TTC549 (cell line): Measurements from ENCODE around the gene NABP1.

Experiments
- FAIRE-seq: peaks from 2 replicates; lab custom pipeline; 2012; peaks lifted over from hg19 to GRCh38; lab: Jason Lieb, UNC

Gene NABP1

DNA sequence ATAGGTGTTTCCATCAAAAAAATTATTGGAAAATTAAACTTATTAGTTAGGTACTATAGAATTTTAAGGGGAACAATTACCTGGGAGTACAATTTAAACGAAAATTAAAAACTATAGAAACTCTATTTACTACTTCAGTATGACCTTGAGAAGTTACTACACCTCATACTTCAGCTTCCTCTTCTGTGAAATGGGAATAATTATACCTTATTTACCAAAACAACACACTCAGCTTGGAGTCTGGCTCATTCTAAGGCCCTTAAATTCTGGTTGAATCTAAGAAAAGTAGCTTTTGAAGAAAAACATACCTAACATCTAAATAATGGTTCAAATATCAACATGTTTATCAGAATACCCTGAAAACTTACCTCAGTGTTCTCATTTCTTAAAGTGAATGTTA is 2.7 kb downstream of the NABP1 start:
- no peak for FAIRE-seq

DNA sequence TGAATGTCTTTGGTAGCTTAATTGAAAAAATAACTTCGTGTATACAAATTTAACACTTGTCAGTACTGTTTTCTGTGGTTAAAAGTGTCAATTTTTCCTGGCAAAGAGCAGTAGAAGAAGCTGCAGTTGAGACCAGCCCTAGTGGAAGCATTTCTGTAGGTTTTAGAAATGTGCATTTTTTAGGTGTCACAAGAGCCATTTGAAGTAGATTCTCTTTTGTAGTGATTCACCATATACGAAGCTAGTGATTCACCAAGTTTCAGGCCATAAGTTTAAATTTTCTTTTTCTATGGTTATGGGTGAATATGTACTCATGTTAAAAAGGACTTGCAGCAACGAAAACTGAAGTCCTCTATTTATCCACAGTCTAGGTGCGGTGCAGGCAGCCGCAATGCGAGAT is 4.2 kb downstream of the NABP1 start:
- FAIRE-seq = no peak

DNA sequence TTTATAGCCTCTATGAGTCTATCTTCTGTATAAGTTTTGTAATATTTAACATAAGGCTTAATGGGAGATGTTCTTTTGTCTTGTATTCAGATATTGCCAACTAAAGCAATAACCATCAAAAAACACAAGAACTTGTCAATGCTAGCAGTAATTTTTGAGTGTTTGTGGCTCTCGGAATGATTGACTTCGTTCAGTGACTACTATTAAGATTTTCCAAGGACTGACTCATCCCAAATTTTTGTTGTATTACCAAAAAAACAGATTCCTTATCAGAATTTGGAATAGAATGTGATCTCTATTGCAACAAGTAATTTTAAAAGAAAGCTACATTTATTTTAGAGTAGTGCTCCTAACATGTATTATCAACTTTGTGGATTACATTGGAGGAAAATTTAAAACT is 8.1 kb downstream of the NABP1 start:
- no peak for FAIRE-seq

DNA sequence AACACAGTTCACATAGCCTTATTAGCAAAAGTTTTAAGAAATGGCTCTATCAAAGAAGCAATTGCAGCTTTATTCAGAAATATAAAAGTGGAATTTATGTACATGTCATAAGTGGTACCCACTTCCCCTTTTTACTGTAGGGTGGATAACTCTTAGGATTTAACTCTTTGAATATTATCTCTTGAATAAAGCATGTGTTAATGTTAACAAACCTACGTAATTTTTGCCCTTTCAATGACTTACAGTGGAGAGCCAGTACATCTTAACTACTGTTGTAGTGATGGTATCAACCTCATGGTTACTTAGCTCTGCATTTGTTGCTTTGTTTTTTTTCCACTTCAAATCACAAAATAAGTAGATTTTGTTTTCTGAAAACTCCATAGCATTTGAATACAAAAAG is 8.8 kb downstream of the NABP1 start:
- no peak for FAIRE-seq

DNA sequence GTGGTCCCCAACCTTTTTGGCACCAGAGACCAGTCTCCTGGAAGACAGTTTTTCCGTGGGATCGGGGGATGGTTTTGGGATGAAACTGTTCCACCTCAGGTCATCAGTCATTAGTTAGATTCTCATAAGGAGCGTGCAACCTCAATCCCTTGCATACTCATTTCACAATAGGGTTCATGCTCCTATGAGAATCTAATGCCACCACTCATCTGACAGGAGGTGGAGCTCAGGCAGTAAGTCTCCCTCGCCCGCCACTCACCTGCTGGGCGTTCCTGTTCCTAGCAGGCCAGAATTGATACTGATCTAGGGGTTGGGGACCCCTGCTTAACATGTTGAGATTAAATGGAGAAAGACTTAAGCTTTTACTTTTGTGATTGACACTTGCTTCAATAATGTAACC is 9.9 kb downstream of the NABP1 start:
- no peak for FAIRE-seq

DNA sequence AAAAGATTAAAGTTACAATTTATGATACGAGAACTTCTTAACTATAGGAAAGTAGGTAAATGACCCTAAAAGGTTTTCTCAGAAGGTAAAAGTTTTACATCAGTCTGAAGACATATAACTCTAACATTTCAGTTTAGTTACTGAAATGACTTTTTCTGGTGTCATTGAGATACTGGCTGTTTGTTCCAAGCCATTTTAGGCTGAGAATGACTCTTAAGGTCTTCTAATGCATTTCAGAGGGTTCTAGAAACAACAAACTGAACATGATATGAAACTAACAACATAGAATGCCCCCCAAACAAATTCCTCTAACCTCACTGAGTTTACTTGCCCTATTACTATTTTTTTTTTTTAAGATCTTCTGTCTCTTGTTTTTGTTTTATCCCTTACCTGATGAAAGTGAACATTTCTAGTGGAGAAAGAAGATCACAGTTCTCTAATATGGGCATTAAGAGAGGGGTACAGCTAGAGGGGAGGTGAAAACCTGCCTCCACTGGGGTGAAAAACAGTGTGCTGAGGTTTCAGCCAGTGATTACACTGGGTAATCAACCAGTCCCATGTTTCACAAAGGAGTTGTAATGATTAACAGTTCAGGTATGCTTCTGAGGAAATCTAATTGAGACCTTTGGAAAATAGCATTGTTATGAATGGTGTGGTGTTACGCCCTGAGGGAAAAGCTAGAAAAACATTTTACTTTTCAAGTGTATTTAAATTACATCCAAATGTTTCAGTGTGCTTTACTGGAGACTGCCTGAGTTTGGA is 11.2 kb downstream of the NABP1 start:
- FAIRE-seq = no peak

DNA sequence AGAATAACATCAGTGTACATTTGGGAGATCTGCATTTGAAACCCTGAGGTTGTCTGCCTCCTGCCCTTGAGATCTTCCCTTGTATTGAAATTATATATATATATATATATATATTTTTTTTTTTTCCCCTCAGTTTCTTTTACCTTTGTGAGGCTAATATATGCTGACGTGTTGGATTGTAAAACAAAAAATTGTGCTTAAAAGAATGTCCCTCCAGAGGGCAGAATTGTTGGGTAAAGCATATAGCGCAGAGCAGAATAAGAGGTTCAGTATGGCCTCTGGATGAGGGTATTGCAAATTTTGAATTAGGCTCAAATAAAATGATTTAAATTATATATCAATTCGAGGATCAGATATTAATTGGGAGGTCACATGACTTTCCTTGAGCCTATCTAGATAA is 12.4 kb downstream of the NABP1 start:
- no peak for FAIRE-seq

DNA sequence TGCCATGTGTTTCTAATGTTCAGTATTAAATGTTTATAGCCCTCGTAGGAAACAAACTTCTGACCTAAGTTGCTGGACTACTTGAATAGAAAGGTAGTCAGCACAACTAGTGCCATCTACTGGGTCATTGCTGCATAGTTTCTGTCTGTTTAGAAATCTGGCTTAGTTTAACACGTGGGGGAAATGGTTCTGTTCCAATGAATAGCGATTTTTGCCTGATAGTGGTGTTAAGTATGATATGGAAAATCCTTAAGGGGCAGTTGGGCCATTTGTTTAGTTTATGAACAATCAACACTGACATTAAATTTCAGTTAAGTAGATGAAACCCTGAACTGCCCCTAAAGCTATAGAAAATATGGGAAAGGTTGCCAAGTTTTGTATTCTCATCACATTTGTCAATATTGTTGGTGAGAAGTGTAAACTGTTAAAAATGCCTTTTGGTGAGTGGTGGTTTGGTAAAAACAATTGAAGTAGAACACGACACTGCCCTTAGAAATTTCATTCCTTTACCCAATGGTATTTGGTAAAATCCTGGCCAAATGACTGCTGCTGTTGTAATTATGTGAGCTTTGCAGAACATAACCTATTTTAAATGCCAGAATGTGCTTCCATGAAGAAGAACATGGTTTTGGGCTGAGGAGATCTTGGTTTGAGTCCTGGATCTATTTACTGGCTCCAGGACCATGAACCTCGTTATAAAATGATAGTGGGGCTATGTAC is 13.2 kb downstream of the NABP1 start:
- FAIRE-seq = peak; percentile 90

DNA sequence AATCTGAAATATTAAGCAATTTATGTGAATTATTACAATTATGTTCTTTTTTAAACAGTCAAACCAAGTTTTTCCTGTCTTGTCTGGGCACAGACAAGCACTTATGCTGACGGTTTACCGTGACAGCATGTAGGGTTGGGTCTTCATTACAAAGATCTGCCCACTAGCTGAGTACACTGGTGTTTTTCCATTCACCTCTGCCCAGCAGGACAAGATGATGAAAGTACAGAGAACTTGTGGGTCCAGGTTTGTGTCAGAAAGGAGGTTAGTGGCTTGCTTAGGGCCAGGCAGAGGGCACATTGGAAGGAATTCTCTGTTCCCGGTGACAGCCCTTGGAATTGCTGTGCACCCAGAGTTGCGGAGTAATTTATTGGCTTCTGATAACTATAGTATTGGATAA is 14.0 kb downstream of the NABP1 start:
- FAIRE-seq = no peak

DNA sequence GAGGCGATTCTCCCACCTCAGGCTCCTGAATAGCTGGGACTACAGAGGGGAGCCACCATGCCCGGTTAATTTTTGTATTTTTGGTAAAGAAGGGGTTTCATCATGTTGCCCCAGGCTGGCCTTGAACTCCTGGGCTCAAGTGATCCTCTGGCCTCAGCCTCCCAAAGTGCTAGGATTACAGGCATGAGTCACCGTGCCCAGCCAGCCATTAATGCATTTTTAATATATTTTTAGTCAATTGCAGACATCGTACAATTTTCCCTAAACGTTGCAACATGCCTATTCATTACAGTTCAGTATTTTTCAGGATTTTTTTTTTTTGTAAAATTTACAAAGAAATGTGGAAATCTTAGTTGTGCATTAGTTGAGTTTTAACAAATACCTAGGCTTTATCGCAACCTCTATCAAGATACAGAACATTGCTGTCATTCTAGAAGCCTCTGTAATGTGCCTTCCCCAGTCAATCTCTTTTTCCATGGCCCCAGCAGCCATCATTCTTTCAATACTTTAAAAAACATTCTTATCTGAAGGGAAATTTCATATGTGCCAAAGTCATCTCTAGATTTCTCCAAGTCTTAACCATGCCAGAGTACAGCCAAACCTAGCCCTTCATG is 14.7 kb downstream of the NABP1 start:
- FAIRE-seq = no peak

DNA sequence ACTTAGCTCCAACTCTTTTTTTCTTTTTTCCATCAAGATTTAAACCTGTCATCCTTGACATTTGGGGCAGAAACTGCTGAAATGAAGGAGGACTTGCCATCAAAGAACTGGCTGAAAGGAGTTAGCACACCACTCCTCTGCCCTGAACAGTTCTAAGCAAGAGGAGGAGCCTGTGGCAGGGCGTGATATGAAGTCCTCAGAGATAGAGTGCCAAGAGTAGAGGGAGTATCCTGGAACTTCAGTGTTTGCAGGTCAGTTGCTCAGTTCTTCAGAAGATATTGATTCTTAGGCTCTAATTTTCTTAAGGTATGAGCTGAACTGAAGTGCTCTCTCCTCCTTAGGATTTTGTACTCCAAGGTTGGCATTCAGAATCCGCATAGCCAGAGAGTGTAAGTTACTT is 15.2 kb downstream of the NABP1 start:
- FAIRE-seq = no peak

DNA sequence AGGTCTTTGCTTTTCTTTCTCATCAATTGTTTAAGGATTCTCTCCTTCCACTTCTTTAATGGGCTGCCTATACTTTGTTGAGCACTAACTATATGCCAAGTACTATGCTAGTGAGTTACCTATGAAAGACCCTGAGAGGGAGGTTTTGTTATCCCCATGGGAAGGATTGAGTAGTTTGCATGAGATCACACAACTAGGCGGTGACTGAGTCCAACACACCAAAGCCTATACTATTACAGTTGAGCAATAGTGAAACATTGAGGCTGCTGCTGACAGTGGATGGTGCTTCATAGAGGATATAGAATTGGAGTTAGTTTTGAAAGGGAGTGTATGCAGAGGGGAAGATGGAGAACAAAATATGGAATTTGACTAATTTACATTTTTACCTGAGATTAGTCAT is 15.8 kb downstream of the NABP1 start:
- FAIRE-seq = no peak

DNA sequence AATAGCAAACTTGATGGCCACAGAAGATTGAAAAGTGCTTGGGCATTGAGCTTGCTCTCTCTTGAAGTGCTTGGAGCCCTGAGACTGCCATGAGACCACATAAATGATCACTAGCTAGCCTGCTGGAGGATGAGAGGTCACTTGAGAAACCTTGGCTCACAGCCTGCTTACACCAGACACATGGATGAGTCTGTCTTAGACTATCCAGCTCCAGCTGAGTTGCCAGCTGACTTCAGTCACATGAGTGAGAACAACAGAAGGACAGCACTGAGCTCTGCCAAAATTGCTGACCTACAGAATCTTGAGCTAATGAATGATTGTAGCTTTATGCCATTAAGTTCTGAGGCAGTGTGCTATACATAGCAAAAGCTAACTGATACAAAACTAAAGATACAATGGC is 18.1 kb downstream of the NABP1 start:
- FAIRE-seq = no peak

DNA sequence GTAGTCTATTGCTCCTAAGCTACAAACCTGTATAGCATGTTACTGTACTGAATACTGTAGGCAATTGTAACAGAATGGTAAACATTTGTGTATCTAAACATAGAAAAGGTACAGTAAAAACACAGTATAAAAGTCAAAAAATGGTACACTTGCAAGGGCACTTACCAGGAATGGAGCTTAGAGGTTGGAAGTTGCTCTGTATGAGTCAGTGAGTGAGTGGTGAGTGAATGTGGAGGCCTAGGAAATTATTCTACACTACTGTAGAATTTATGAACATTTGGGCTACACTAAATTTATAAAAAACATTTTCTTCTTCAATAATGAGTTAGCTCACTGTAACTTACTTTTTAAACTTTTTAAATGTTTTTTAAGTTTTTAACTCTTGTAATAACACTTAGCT is 19.0 kb downstream of the NABP1 start:
- no peak for FAIRE-seq

DNA sequence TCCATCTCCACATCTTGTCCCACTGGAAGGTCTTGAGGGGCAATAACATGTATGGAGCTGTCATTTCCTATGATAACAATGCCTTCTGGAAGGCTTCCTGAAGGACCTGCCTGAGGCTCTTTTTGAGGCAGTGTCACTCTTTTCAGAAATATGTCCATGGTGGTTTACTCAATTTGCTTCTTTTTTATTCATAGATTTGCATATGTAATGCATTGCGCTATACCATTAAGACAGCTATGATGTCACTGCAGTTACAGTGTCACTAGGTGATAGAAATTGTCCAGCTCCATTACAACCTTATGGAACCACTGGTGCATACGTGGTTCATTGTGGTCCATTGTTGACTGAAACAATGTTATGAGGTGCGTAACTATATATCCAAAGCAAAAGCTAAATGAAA is 19.9 kb downstream of the NABP1 start:
- FAIRE-seq = no peak

DNA sequence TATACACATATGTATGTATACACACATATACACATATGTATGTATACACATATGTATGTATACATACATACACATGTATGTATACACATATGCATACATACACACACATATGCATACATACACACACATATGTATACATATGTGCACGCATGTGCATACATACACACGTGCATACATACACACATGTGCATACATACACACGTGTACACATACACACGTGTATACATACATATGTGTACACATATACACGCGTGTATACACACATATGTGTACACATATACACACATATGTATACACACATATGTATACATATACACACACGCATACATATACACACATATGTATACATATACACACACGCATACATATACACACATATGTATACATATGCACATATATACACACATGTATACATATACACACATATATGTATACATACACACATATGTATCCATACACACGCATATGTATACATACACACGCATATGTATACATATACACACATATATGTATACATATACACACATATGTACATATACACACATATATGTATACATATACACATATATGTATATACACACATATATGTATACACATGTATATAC is 21.5 kb downstream of the NABP1 start:
- FAIRE-seq = no peak

DNA sequence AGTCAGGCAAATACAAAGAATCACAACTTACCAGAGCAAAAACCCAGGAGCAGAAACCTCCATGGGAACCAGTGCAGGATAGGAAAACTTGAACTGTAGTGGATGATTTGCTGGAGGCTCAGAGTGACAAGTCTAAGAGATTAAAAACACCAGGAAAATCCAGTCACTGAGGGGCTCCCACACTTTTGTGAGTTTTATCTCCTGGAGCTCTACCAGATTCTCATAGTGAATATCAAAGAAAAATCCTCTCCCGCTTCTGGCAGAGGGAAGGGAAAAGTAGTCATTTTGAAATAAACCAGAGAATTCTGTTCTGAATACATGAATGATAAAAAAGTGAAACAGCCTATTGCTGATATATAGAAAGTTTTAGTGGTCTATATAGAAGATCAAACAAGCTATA is 23.1 kb downstream of the NABP1 start:
- FAIRE-seq = no peak

DNA sequence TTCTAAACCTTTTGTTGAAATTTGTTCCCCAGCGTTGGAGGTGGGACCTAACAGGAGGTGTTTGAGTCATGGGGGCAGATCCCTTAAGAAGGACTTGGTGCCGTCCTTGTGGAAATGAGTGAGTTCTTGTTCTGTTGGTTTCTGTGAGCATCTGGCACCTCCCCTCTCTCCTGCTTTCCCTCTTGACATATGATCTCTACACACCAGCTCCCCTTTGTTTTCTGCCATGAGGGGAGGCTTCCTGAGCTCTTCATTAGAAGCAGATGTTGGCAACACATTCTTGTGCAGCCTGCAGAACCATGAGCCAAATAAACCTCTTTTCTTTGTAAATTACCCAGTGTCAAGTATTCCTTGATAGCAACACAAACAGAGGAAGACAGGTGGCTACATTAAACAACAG is 23.8 kb downstream of the NABP1 start:
- FAIRE-seq = no peak

DNA sequence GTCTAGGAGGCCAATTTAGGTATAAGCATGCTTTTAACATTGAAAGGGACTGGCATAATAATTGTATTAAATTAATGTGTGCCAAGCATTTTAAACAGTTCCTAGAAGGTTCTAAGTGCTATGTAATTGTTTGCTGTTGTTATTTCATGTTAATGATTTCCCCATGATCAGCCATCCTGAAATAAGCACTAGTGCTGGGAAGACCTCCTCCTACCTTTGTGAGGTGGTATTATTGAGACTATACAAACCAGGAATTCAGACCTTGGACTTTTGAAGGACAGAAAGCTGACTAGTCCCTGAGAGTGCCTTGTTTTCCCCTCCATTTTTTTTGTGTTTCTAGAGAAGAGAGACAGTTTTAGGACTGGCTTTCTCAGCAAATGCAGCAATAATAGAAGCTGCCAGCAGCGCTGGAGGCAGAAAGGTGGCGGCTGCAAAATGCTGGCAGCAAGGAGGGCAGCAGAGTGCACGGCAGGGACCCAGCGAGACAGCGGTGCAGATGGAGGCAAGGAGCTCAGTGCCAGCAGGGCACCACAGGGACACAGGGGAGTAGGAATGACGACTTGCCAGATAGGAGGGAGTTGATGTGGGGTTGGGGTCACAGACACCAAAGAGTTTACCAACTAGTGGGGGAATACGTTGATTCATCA is 25.3 kb downstream of the NABP1 start:
- no peak for FAIRE-seq

DNA sequence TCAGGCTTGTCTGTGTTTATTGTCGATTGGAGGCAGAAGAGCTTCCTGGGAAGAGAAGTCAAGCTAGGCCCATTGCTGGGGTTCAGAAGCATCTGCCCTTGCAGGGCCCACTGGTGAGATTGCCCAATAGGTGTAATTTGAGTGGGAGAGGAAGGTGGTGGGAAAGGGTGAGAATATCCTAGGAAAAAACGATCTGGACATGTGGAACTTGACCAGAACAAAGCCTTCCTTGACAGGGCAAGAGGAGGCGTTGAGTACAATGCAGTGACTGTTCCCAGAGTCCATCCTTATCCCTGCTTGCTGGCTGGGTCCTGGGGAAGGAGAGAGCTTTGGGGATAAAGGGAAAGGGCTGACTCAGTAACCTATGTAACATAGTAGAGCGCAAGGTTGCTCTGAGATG is 27.1 kb downstream of the NABP1 start:
- FAIRE-seq = no peak

DNA sequence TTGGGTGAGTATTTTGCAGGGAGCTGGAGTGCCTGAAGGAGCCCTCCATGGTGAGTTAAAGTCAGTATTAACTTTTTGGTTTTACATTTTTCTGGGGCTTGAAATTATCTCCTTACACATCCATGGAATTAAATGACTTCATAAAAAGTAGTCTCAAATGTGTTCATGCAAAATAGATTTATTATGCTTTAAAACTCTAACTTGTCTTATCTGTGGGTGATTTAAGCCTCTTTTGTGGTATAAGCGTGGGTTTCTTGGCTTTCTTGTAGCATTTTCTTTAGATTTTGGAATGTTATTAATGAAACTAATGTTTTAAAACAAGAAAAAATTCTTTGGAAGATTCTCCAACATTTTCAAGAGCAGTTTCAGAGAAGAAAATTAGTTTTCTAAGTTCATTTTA is 27.8 kb downstream of the NABP1 start:
- FAIRE-seq = no peak

DNA sequence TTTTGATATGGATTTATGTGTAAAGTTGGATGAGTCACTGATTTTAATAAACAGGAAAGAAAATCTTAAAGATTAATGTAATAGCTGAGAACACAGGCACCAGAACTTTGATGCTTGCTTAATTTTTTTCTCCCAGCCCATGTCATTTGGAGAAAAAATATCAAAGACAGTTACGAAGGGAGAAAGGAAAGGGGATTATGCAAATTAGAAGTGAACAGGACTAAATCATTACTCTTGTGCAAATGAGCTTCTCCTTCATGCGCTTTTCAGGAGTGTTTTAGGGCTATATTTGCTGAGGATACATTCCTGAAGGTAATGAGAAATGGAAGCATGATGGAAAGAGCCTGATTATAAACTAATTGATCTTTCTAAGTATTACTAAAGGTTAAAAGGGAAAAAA is 28.9 kb downstream of the NABP1 start:
- FAIRE-seq = no peak

DNA sequence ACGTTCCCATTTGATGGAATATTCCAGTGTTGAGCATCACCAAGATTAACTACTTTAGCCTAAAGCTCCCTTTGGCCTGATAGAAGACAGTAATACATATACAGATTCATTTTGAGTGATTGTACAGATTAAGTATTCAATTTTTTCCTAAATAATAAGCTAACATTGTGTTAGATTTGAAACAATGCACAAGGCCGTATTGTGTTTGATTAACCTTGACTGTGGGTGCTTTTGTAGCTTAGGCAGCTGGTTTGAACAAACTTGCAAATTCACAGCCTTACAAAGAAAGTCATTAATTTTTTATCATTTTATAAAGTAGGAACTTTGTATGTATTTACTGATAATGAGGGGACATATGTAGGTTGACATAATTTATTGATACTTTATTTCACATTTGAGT is 29.6 kb downstream of the NABP1 start:
- no peak for FAIRE-seq
